ENCODE results near the gene TWIST2. TPM values are rescaled to one million over a fixed set of nuclear protein-coding genes. Genes with fewer than 3 reads are reported as not detected.

Gene TWIST2
- total and polyA plus RNA-seq, 10 of the 15 experiments (the other 5 are each of a cell fraction or from before 2014, with no cell fraction given), result not detected

- ATAC-seq, result no peak
- Histone ChIP-seq H3K4me1 (ENCODE audit: control insufficient read depth, insufficient read depth, low read length) (no peaks in the 10 kb centered on the region), H2AFZ (ENCODE audit: control insufficient read depth, low read depth, low read length) (no peak overlapping the region), H3K27me3 (replicated peaks in 1 of 2; ENCODE audit: control insufficient read depth in 2 of 2, insufficient read depth in 2 of 2, low read length in 1 of 2) (no peaks in the 10 kb centered on the region; a peak in 2 of 4 replicates), H4K20me1 (ENCODE audit: control insufficient read depth, insufficient read depth) (no peaks in the 10 kb centered on the region), H3K79me2 (ENCODE audit: control insufficient read depth, insufficient read depth, low read length) (no peaks in the 10 kb centered on the region), H3K9ac (ENCODE audit: control insufficient read depth, insufficient read depth, low read length) (no peak overlapping the region), H3K9me3 (replicated peaks; ENCODE audit: control insufficient read depth, insufficient read depth, low read length) (no peaks in the 10 kb centered on the region; the same call in 2 of the 3 replicates), H3K4me3 (no peak overlapping the region), H3K4me2 (ENCODE audit: control insufficient read depth, insufficient read depth) (no peak overlapping the region), H3K27ac (ENCODE audit: control insufficient read depth, insufficient read depth) (no peak overlapping the region), H3K36me3 (ENCODE audit: control insufficient read depth in 2 of 2, insufficient read depth in 2 of 2, low read length in 1 of 2) (no peaks in the 10 kb centered on the region)
- intact Hi-C loops (cut with micrococcal nuclease; ENCODE audit: unreplicated experiment), result no loop called here
- in situ Hi-C loops (cut with MboI), result no loop called here
- POLR2A ChIA-PET, result no interaction called here
- TF ChIP-seq FOXK2 (IDR thresholded peaks at IDR 0.05) (no peak), TCF3 (IDR thresholded peaks at IDR 0.05; ENCODE audit: borderline replicate concordance, insufficient read depth, low read depth, low read length) (no peak), HDAC6 (IDR thresholded peaks at IDR 0.05; ENCODE audit: unreplicated experiment) (no peak), TARDBP (IDR thresholded peaks at IDR 0.05; ENCODE audit: borderline replicate concordance) (no peak), FOXM1 (IDR thresholded peaks at IDR 0.05; ENCODE audit: low read depth, low read length) (no peak)
- CTCF ChIA-PET, result no interaction called here
- FAIRE-seq, result no peak
- 50% methylated on average over 47 of the region's 80 CpGs for WGBS (ENCODE audit: insufficient coverage, insufficient replicate concordance, low lambda C conversion rate, missing lambda C conversion rate)
- DNase-seq (ENCODE audit: low read depth, low spot score), result no peak
- BruUV-seq (replicated peaks), result no TSS peak
- SMC1A ChIA-PET (ENCODE audit: uncharacterized antibody, unreplicated experiment), result no interaction called here
- RAD21 ChIA-PET (ENCODE audit: unreplicated experiment), result no interaction called here
Measured at GRCh38 chr2:238846628-238847418, 1.1 kb upstream of the TWIST2 start.

- WGBS (ENCODE audit: insufficient coverage, insufficient replicate concordance, low lambda C conversion rate, missing lambda C conversion rate), result 46% methylated on average over 29 of the region's 30 CpGs
- H3K36me3 ChIP-seq (ENCODE audit: control insufficient read depth in 2 of 2, insufficient read depth in 2 of 2, low read length in 1 of 2), result no peaks in the 10 kb centered on the region
- H3K9ac ChIP-seq (ENCODE audit: control insufficient read depth, insufficient read depth, low read length), result no peak overlapping the region
- no peak for FAIRE-seq
- SMC1A ChIA-PET (ENCODE audit: uncharacterized antibody, unreplicated experiment), result no interaction called here
- no TSS peak for BruUV-seq (replicated peaks)
- H3K27ac ChIP-seq (ENCODE audit: control insufficient read depth, insufficient read depth), result no peak overlapping the region
- POLR2A ChIA-PET, result no interaction called here
- no peaks in the 10 kb centered on the region; the same call in 2 of the 3 replicates for H3K9me3 ChIP-seq (replicated peaks; ENCODE audit: control insufficient read depth, insufficient read depth, low read length)
- no peaks in the 10 kb centered on the region for H3K79me2 ChIP-seq (ENCODE audit: control insufficient read depth, insufficient read depth, low read length)
- no peak overlapping the region for H3K4me3 ChIP-seq
- no peaks in the 10 kb centered on the region for H4K20me1 ChIP-seq (ENCODE audit: control insufficient read depth, insufficient read depth)
- CTCF ChIA-PET, result no interaction called here
- intact Hi-C loops (cut with micrococcal nuclease; ENCODE audit: unreplicated experiment), result no loop called here
- no peak overlapping the region for H3K4me2 ChIP-seq (ENCODE audit: control insufficient read depth, insufficient read depth)
- H3K4me1 ChIP-seq (ENCODE audit: control insufficient read depth, insufficient read depth, low read length), result no peaks in the 10 kb centered on the region
- no peak for DNase-seq (ENCODE audit: low read depth, low spot score)
- in situ Hi-C loops (cut with MboI), result no loop called here
- no peaks in the 10 kb centered on the region; a peak in 2 of 4 replicates for H3K27me3 ChIP-seq (replicated peaks in 1 of 2; ENCODE audit: control insufficient read depth in 2 of 2, insufficient read depth in 2 of 2, low read length in 1 of 2)
- RAD21 ChIA-PET (ENCODE audit: unreplicated experiment), result no interaction called here
- no peak overlapping the region for H2AFZ ChIP-seq (ENCODE audit: control insufficient read depth, low read depth, low read length)
- no peak for ATAC-seq
- no peak for TF ChIP-seq TCF12 (IDR thresholded peaks at IDR 0.05; ENCODE audit: low read depth, low read length)
- TF ChIP-seq YY1 (IDR thresholded peaks at IDR 0.05; ENCODE audit: low read depth, low read length), result no peak
- no peak for TF ChIP-seq SIX5 (IDR thresholded peaks at IDR 0.05; ENCODE audit: low read depth, low read length, severe bottlenecking)
- no peak for TF ChIP-seq E2F8 (IDR thresholded peaks at IDR 0.05; ENCODE audit: low read depth, partially characterized antibody)
- TF ChIP-seq IKZF1 (conservative IDR thresholded peaks at IDR 0.05), result no peak
- no peak for TF ChIP-seq MEF2A (IDR thresholded peaks at IDR 0.05; ENCODE audit: insufficient read depth, low read depth, low read length)
- no peak for TF ChIP-seq HDAC2 (IDR thresholded peaks at IDR 0.05)
- TF ChIP-seq CHD4 (IDR thresholded peaks at IDR 0.05), result no peak
- TF ChIP-seq RELA (IDR thresholded peaks at IDR 0.05; ENCODE audit: borderline replicate concordance, partially characterized antibody), result no peak
- TF ChIP-seq IRF4 (IDR thresholded peaks at IDR 0.05; ENCODE audit: low read depth, low read length), result no peak
Measured at GRCh38 chr2:238847419-238847801, 475 bp upstream of the TWIST2 start.
